ENCODE results near the gene DVL2. TPM values are rescaled to one million over a fixed set of nuclear protein-coding genes. Genes with fewer than 3 reads are reported as not detected.
"Not testable (repeated sequence)": the region's sequence is repeated elsewhere in the genome, so short reads cannot be mapped to it uniquely, and the experiment has no call there.

Gene DVL2
- total RNA-seq, 1 experiment from 2014 or later = 65.1 TPM

GRCh38 chr17:7203391-7203790, 30.9 kb downstream of the DVL2 start:
- DNase-seq (ENCODE audit: low spot score) = no peak

GRCh38 chr17:7196651-7197401, 37.5 kb downstream of the DVL2 start:
- DNase-seq (ENCODE audit: low spot score) = no peak

- DNase-seq (ENCODE audit: low spot score) = no peak
These were observed 38.3 kb downstream of the DVL2 start for GRCh38 chr17:7195971-7196370.

GRCh38 chr17:7192271-7192937, 41.9 kb downstream of the DVL2 start:
- no peak for DNase-seq (ENCODE audit: low spot score)

GRCh38 chr17:7191571-7192270, 42.6 kb downstream of the DVL2 start:
- DNase-seq (ENCODE audit: low spot score) = no peak

- DNase-seq (ENCODE audit: low spot score) = no peak
These were observed 43.2 kb downstream of the DVL2 start for GRCh38 chr17:7191069-7191468.

- no peak for DNase-seq (ENCODE audit: low spot score)
These were observed 43.9 kb downstream of the DVL2 start for GRCh38 chr17:7190276-7190917.

- DNase-seq (ENCODE audit: low spot score) = no peak
These were observed 48.1 kb downstream of the DVL2 start for GRCh38 chr17:7186241-7186640.

- no peak for DNase-seq (ENCODE audit: low spot score)
These were observed 49.7 kb downstream of the DVL2 start for GRCh38 chr17:7184647-7185046.

- DNase-seq (ENCODE audit: low spot score) = no peak
These were observed 50.2 kb downstream of the DVL2 start for GRCh38 chr17:7184091-7184488.

- no peak for DNase-seq (ENCODE audit: low spot score)
These were observed 50.8 kb downstream of the DVL2 start for GRCh38 chr17:7183433-7184090.

- not testable (repeated sequence) for DNase-seq (ENCODE audit: low spot score)
These were observed 52.2 kb downstream of the DVL2 start for GRCh38 chr17:7182101-7182500.

GRCh38 chr17:7179317-7180254, 54.7 kb downstream of the DVL2 start, which contains the start of gene ASGR1:
Gene ASGR1, minus strand, starts transcription at chr17:7179370. Its CDS starts 807 bp downstream, at chr17:7178563.
- DNase-seq (ENCODE audit: low spot score) = no peak

- no peak for DNase-seq (ENCODE audit: low spot score)
These were observed 55.4 kb downstream of the DVL2 start for GRCh38 chr17:7178973-7179316.

GRCh38 chr17:7177954-7178477, 56.3 kb downstream of the DVL2 start:
- peak; percentile 29 for DNase-seq (ENCODE audit: low spot score)

GRCh38 chr17:7177191-7177953, 56.9 kb downstream of the DVL2 start:
- peak; percentile 62 for DNase-seq (ENCODE audit: low spot score)

GRCh38 chr17:7176841-7177190, 57.5 kb downstream of the DVL2 start:
- DNase-seq (ENCODE audit: low spot score) = no peak

- no peak for DNase-seq (ENCODE audit: low spot score)
These were observed 58.0 kb downstream of the DVL2 start for GRCh38 chr17:7176107-7176840.
